ENCODE data around the gene MACROH2A1.

- TF ChIP-seq CTCF (IDR thresholded peaks at IDR 0.05; ENCODE audit: low read length): no peak
- TF ChIP-seq EZH2 (optimal IDR thresholded peaks at IDR 0.05; ENCODE audit: low read depth, low read length): no peak
Measured at GRCh38 chr5:135329066-135329912, 69.7 kb downstream of the MACROH2A1 start.
